ENCODE data around the gene SPDEF.

SPDEF gene

DNA sequence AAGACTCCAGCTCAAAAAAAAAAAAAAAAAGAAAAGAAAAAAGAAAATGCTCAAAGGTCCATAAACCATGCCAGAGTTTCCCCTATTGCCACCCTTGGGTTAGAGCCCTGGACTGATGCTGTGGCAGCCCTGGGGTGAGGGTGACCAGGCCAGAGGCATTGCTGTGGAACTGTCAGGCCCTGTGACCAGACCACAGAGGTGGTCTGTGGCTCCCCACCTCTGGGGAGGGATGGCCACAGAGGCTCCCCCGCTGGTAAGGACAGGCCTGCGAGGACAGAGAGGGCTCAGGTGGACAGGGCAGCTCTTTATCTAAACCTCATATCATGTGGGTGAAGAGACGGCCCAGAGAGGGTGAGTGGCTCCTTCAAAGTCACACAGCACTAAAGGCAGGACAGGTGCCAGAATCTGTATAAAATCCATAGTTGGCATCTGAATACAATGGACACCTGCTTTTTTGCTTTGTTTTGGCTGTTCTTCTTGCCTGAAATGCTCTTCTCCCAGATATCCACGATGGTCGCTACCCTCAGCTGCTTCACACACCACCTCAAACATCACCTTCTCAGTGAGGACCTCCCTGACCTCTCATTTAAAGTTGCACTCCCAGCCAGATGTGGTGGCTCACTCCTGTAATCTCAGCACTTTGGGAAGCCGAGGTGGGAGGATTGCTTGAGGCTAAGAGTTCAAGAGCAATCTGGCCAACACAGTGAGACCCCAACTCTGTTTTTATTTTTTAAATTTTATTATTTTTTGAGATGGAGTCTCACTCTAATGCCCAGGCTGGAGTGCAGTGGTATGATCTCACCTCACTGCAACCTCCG, 22.5 kb upstream of the SPDEF start:
- H3K4me3 ChIP-seq = no peak overlapping the region
- TF ChIP-seq EZH2 (IDR thresholded peaks at IDR 0.05) = no peak
- TF ChIP-seq FOXP2 (optimal IDR thresholded peaks at IDR 0.05; ENCODE audit: control extremely low read depth, extremely low read length, insufficient read depth) = no peak
- TF ChIP-seq POLR2AphosphoS5 (IDR thresholded peaks at IDR 0.05; ENCODE audit: borderline replicate concordance, low read depth, low read length) = no peak
- no peak overlapping the region for H3K9ac ChIP-seq (ENCODE audit: insufficient read length)
- no peaks in the 10 kb centered on the region for H3K36me3 ChIP-seq (ENCODE audit: insufficient read depth, low read length)
- no peaks in the 10 kb centered on the region for H3K9me3 ChIP-seq (ENCODE audit: low read depth, low read length)
- DNase-seq (ENCODE audit: low read depth, low spot score) = no peak
- no peak overlapping the region for H3K27ac ChIP-seq

DNA sequence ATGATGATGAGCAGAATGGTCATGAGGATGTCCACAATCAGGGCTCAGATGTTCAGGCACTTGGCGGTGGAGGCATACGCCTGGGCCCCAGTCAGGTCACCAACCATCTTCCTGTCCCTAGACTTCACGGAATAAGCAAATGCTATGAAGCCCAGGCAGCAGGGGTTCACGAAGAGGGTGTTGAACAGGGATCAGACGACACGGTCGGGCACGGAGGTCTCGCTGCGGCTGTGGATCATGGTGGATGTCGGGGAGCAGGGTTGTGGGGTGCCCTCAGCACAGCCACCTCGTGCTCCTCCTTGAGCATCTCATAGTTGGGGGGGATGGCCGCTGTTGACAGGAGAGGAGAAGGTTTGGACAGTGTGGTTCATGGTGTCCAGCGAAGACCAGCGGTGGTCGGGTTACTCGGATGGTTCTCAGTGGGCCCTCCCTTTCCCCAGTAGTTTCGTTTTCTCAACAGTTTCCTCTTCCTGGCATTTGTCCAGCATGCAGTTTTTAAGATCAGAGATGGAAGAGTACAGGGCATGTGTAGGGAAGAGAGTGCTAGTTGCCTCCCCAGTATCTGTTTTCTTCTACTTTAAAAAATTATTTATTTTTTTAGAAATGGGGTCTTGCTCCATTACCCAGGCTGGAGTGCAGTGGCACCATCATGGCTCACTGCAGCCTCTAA, 20.3 kb upstream of the SPDEF start:
- no peaks in the 10 kb centered on the region for H3K36me3 ChIP-seq (ENCODE audit: insufficient read depth, low read length)
- no peak overlapping the region for H3K4me3 ChIP-seq
- TF ChIP-seq POLR2AphosphoS5 (IDR thresholded peaks at IDR 0.05; ENCODE audit: borderline replicate concordance, low read depth, low read length) = no peak
- TF ChIP-seq FOXP2 (optimal IDR thresholded peaks at IDR 0.05; ENCODE audit: control extremely low read depth, extremely low read length, insufficient read depth) = no peak
- no peak overlapping the region for H3K9ac ChIP-seq (ENCODE audit: insufficient read length)
- no peak overlapping the region for H3K27ac ChIP-seq
- H3K9me3 ChIP-seq (ENCODE audit: low read depth, low read length) = no peaks in the 10 kb centered on the region
- no peak for DNase-seq (ENCODE audit: low read depth, low spot score)

DNA sequence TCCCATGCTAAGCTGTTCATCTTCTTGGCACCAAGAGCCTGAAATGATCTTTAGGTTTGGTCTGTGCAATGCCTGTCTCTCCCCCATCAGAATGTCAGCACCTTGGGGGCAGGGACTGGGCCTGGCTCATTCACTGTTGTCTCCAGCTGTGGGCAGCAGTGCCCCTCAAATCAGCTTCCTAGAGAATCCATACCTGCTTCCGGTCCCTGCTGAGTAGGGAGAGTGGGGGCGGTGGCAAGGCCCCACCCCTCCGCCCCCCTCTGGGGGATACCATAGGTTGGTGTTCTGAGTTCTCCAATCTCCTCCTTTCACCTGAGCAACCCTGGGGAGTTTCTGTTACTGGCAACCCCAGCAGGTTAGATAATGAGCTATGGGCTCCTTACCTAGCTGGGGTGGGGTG, 19.2 kb upstream of the SPDEF start:
- H3K9me3 ChIP-seq (ENCODE audit: low read depth, low read length) = no peaks in the 10 kb centered on the region
- no peak overlapping the region for H3K9ac ChIP-seq (ENCODE audit: insufficient read length)
- no peak overlapping the region for H3K27ac ChIP-seq
- no peak for DNase-seq (ENCODE audit: low read depth, low spot score)
- no peaks in the 10 kb centered on the region for H3K36me3 ChIP-seq (ENCODE audit: insufficient read depth, low read length)
- H3K4me3 ChIP-seq = no peak overlapping the region
- TF ChIP-seq FOXP2 (optimal IDR thresholded peaks at IDR 0.05; ENCODE audit: control extremely low read depth, extremely low read length, insufficient read depth) (no peak), POLR2AphosphoS5 (IDR thresholded peaks at IDR 0.05; ENCODE audit: borderline replicate concordance, low read depth, low read length) (no peak), EZH2 (IDR thresholded peaks at IDR 0.05) (no peak)

DNA sequence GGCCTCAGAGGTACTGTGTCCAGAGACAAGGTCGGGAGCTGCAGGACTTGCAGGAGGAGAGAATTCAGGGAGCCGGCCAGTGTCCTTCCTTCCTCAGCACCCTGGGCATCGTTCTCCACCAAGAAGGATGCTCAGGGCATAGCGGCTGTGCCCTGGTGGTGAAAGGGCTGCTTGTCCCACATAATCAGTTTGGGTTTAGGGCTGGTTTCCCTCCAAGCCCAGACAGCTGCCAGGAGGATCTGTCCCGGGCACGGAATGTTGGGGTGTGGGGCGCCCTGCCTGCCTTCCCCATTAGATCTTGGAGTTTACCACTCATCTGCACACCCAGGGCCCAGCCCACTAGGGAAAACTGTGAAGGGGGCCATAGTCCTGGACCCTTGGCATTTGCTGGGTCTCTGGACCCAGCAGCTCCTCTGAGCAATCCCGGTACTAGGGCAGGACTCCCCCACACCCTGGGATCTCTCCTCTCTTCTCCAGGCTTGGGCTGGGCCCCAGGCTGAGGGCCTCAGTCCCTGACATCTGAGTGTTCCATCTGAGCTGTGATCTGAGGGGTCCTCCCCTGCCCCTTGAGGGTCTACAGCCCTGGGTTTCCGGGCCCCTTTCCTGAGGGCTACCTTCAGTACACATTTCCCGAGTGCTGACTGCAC, 18.6 kb upstream of the SPDEF start:
- TF ChIP-seq EZH2 (IDR thresholded peaks at IDR 0.05) = no peak
- TF ChIP-seq FOXP2 (optimal IDR thresholded peaks at IDR 0.05; ENCODE audit: control extremely low read depth, extremely low read length, insufficient read depth) = no peak
- TF ChIP-seq POLR2AphosphoS5 (IDR thresholded peaks at IDR 0.05; ENCODE audit: borderline replicate concordance, low read depth, low read length) = no peak
- H3K36me3 ChIP-seq (ENCODE audit: insufficient read depth, low read length) = no peaks in the 10 kb centered on the region
- no peak overlapping the region for H3K9ac ChIP-seq (ENCODE audit: insufficient read length)
- no peak for DNase-seq (ENCODE audit: low read depth, low spot score)
- no peaks in the 10 kb centered on the region for H3K9me3 ChIP-seq (ENCODE audit: low read depth, low read length)
- no peak overlapping the region for H3K27ac ChIP-seq
- H3K4me3 ChIP-seq = no peak overlapping the region

DNA sequence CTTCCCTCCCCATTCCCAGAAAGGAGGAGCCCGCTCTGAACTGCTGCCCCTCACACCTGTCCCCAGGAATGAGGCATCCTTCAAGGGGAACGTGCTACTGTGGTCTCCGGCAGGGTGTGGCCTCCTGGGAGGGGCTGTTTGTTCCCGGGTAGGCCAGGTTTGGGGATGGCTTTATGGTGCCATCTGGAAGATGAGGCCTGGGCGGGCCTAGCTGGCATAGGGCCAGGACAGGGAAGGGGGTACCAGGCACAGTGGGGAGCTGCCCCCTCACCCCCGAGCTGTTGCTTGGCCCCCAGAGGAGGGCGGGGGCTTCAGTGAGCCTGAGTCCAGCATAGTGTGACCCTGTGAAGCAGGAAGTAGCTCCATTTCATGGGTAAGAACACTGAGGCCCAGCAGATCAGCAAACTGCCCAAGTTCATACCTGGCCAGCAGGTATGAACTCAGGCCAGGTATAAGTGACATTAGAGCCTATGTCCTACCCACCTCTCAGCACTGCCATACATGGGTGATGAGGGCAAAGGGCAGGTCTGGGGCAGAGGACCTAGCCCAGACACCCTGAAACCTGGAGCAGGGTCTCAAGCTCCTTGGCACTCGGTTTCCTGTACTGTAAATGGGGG, 17.5 kb upstream of the SPDEF start:
- TF ChIP-seq EZH2 (IDR thresholded peaks at IDR 0.05) (no peak), FOXP2 (optimal IDR thresholded peaks at IDR 0.05; ENCODE audit: control extremely low read depth, extremely low read length, insufficient read depth) (no peak)
- H3K9ac ChIP-seq (ENCODE audit: insufficient read length) = no peak overlapping the region

DNA sequence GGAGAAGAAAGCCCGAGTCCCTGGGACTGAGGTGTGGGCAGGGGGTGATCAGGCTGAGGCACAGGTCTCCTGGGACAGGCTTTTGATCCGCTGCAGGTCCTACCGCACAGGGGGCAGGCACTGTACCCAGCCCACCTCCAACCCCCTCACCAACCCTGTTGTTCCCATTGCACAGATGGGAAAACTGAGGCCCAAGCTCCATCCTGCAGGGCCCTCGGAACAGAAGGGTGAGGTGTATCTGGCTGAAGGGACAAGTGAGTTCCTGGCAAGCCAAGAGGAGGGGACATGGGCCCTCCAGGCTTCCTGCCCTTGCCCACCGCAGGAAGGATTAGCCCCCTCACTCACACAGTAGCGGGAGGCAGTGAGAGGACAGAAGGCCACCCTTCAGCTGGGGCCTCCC, 16.5 kb upstream of the SPDEF start:
- Histone ChIP-seq H3K9ac (ENCODE audit: insufficient read length) (no peak overlapping the region), H3K9me3 (ENCODE audit: low read depth, low read length) (no peaks in the 10 kb centered on the region), H3K36me3 (ENCODE audit: insufficient read depth, low read length) (no peaks in the 10 kb centered on the region), H3K4me3 (no peak overlapping the region), H3K27ac (no peak overlapping the region)
- no peak for TF ChIP-seq POLR2AphosphoS5 (IDR thresholded peaks at IDR 0.05; ENCODE audit: borderline replicate concordance, low read depth, low read length)
- no peak for TF ChIP-seq EZH2 (IDR thresholded peaks at IDR 0.05)
- no peak for TF ChIP-seq FOXP2 (optimal IDR thresholded peaks at IDR 0.05; ENCODE audit: control extremely low read depth, extremely low read length, insufficient read depth)
- DNase-seq (ENCODE audit: low read depth, low spot score) = no peak

More for the DNA sequence above, 17.5 kb upstream of the SPDEF start:
- H3K4me3 ChIP-seq = no peak overlapping the region
- DNase-seq (ENCODE audit: low read depth, low spot score) = no peak
- H3K36me3 ChIP-seq (ENCODE audit: insufficient read depth, low read length) = no peaks in the 10 kb centered on the region
- H3K27ac ChIP-seq = no peak overlapping the region
- no peaks in the 10 kb centered on the region for H3K9me3 ChIP-seq (ENCODE audit: low read depth, low read length)

DNA sequence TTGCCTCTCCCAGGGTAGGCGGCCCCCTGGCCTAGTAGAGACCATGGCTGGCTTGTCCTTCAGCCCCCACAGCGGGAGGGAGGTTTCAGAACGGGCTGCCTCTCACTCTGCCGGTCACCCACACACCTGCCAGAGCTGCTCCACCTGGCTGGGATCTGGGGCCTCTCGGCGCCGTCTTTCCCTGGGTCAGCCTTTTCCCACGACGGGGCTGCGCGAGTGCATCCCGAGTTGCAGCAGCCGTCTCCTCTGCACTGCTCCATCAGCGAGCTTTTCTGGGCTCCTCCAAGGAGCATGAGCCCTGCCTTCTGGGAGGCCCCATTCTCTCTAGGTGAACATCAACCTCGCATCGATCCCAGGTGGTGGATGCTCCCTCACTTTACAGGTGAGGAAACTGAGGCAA, 15.9 kb upstream of the SPDEF start:
- Histone ChIP-seq H3K9me3 (ENCODE audit: low read depth, low read length) (no peaks in the 10 kb centered on the region), H3K27ac (no peak overlapping the region), H3K36me3 (ENCODE audit: insufficient read depth, low read length) (no peaks in the 10 kb centered on the region), H3K4me3 (no peak overlapping the region), H3K9ac (ENCODE audit: insufficient read length) (no peak overlapping the region)
- TF ChIP-seq FOXP2 (optimal IDR thresholded peaks at IDR 0.05; ENCODE audit: control extremely low read depth, extremely low read length, insufficient read depth) = no peak
- TF ChIP-seq EZH2 (IDR thresholded peaks at IDR 0.05) = no peak
- TF ChIP-seq POLR2AphosphoS5 (IDR thresholded peaks at IDR 0.05; ENCODE audit: borderline replicate concordance, low read depth, low read length) = no peak
- no peak for DNase-seq (ENCODE audit: low read depth, low spot score)

DNA sequence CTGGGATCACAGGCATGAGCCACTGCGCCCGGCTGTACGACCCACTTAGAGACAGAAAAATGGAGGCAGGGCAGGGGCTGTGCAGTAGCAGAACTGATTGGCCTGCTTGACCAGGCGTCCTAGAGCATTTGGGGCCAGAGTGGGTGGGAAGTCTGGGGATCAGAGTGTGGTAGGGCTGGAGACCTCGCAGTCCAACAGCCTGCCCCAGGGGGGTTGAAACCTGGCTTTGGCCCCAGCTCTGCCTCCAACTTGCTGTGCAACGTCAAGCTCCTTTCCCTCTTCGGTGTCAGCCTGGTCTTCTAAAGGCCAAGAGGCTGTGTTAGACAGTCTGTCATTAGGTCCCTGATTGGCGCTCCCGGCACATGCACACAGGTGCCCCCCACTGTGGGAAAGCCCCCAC, 15.3 kb upstream of the SPDEF start:
- no peak overlapping the region for H3K27ac ChIP-seq
- H3K9ac ChIP-seq (ENCODE audit: insufficient read length) = no peak overlapping the region
- H3K4me3 ChIP-seq = no peak overlapping the region
- TF ChIP-seq POLR2AphosphoS5 (IDR thresholded peaks at IDR 0.05; ENCODE audit: borderline replicate concordance, low read depth, low read length) = no peak
- TF ChIP-seq EZH2 (IDR thresholded peaks at IDR 0.05) = no peak
- no peak for TF ChIP-seq FOXP2 (optimal IDR thresholded peaks at IDR 0.05; ENCODE audit: control extremely low read depth, extremely low read length, insufficient read depth)
- no peaks in the 10 kb centered on the region for H3K36me3 ChIP-seq (ENCODE audit: insufficient read depth, low read length)
- H3K9me3 ChIP-seq (ENCODE audit: low read depth, low read length) = no peaks in the 10 kb centered on the region
- DNase-seq (ENCODE audit: low read depth, low spot score) = no peak
